ENCODE results near the gene PCDHGA9. TPM values are rescaled to one million over a fixed set of nuclear protein-coding genes. Genes with fewer than 3 reads are reported as not detected.

Gene PCDHGA9
- total and polyA plus RNA-seq, 2 of the 8 experiments (the other 6 are each of a cell fraction or from before 2014, with no cell fraction given), result 0.79 to 1.1 TPM

DNA sequence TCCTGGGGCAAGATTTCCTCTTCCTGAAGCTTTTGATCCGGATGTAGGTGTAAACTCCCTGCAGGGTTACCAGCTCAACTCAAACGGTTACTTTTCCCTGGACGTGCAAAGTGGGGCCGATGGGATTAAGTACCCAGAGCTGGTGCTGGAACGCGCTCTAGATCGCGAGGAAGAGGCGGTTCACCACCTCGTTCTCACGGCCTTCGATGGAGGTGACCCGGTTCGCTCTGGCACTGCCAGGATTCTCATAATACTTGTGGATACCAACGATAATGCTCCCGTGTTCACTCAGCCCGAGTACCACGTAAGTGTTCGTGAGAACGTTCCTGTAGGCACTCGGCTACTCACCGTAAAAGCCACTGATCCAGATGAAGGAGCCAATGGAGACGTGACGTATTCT lies 46.9 kb upstream of the PCDHGA9 start:
- Histone ChIP-seq H3K27me3 (replicated peaks in 1 of 4; ENCODE audit: control insufficient read depth in 3 of 4, extremely low read depth in 1 of 4, insufficient read depth in 3 of 4, low read length in 3 of 4) (no peaks in the 10 kb centered on the region), H3K23me2 (ENCODE audit: low read depth, low read length) (no peaks in the 10 kb centered on the region), H3K4me3 (ENCODE audit: extremely low read depth in 1 of 4, insufficient read depth in 2 of 4, low read depth in 3 of 4, low read length in 4 of 4) (no peak overlapping the region), H3K23ac (ENCODE audit: insufficient read length) (no peak overlapping the region), H3K4ac (replicated peaks; ENCODE audit: insufficient read length, low read depth, low read length) (no peak overlapping the region), H4K5ac (ENCODE audit: insufficient read length, low read depth, low read length) (no peak overlapping the region), H3K18ac (ENCODE audit: extremely low read depth, low read length) (no peak overlapping the region), H2AFZ (ENCODE audit: low read length) (no peak overlapping the region), H2BK120ac (replicated peaks; ENCODE audit: low read depth, low read length) (no peak overlapping the region), H3K4me2 (ENCODE audit: insufficient read depth in 1 of 2, low read depth in 2 of 2, low read length in 2 of 2) (no peak overlapping the region), H2BK12ac (ENCODE audit: low read depth, low read length) (no peak overlapping the region), H3K4me1 (replicated peaks in 1 of 4; ENCODE audit: control insufficient read depth in 3 of 4, insufficient read depth in 4 of 4, low read length in 3 of 4) (0 out of 7 replicates have a peak, but pooled peaks cover 0 to 1% (median 0%) of the 10 kb centered on the region in 4 experiments), H3K27ac (ENCODE audit: low read depth, low read length) (no peak overlapping the region), H3K56ac (replicated peaks; ENCODE audit: insufficient read length, low read depth, low read length) (no peak overlapping the region), H3K79me2 (ENCODE audit: control insufficient read depth in 1 of 2, insufficient read depth in 2 of 2, low read length in 2 of 2) (no peaks in the 10 kb centered on the region), H3K14ac (ENCODE audit: insufficient read length) (no peak overlapping the region), H2AK5ac (ENCODE audit: low read depth, low read length) (no peak overlapping the region), H2BK5ac (ENCODE audit: low read depth, low read length) (no peak overlapping the region), H3K9me3 (ENCODE audit: insufficient read depth in 2 of 2, low read depth in 1 of 2, low read length in 1 of 2) (peaks cover 34 to 50% of the 10 kb centered on the region in 2 experiments), H4K91ac (replicated peaks; ENCODE audit: insufficient read length, low read length) (no peak overlapping the region), H3K36me3 (ENCODE audit: control insufficient read depth in 2 of 4, insufficient read depth in 4 of 4, low read length in 3 of 4) (peaks cover 0 to 13% (median 4%) of the 10 kb centered on the region in 4 experiments; a peak in 4 of 8 replicates), H3K9ac (replicated peaks in 1 of 4; ENCODE audit: extremely low read depth in 1 of 4, low read depth in 3 of 4, low read length in 3 of 4) (no peak overlapping the region), H4K8ac (ENCODE audit: extremely low read depth, insufficient read depth, low read length) (no peak overlapping the region), H3K79me1 (ENCODE audit: low read depth, low read length) (no peaks in the 10 kb centered on the region), H2BK20ac (ENCODE audit: low read length) (no peak overlapping the region), H2BK15ac (ENCODE audit: low read length) (no peak overlapping the region), H4K20me1 (replicated peaks in 1 of 2; ENCODE audit: control insufficient read depth in 1 of 2, insufficient read depth in 2 of 2, low read length in 2 of 2) (no peaks in the 10 kb centered on the region)
- no peak for DNase-seq (ENCODE audit: low read depth in 1 of 2, low spot score in 2 of 2)
- POLR2A ChIA-PET (ENCODE audit: partially characterized antibody), result interaction anchor here (0.7 kb wide), 1 partner anchor 163 kb away, joined by 3 read pairs; no protein-coding TSS in a partner anchor
- no peak for FAIRE-seq
- WGBS, 2 experiments (ENCODE audit: extremely low coverage in 1 of 2, insufficient coverage in 1 of 2, insufficient read length in 1 of 2, insufficient replicate concordance in 2 of 2, low coverage in 1 of 2, low lambda C conversion rate in 2 of 2, missing lambda C conversion rate in 1 of 2), result 96% methylated on average over 24 of the region's 24 CpGs; no CpG with 5 or more reads in 1 of the 2 experiments
- CTCF ChIA-PET (ENCODE audit: partially characterized antibody), result interaction anchor here (0.6 to 4.4 kb wide), 42 partner anchors 8 to 279 kb away, joined by 3 to 28 read pairs (median 5); partner anchors contain the start of genes PCDHB10, PCDHB14, PCDHB15 and PCDHB16
- TF ChIP-seq CBX8 (IDR thresholded peaks at IDR 0.05; ENCODE audit: borderline replicate concordance, low read depth, low read length), result no peak
- no peak for TF ChIP-seq GABPA (IDR thresholded peaks at IDR 0.05; ENCODE audit: borderline replicate concordance, insufficient read depth, low read length)

Data from H1 (cell line).